B cell (primary cell): ENCODE measurements around the gene KIF21B.

Experiments
- CTCF ChIP-seq: fragments of 200-600 bp; IDR thresholded peaks from one replicate; pipeline ENCODE4 v1.8.0; 2022; ENCODE audit warnings: antibody characterized with exemption, mild to moderate bottlenecking
- EZH2 ChIP-seq: IDR thresholded peaks from 2 replicates; pipeline ENCODE4 v1.6.1; 2012; ENCODE audit warnings: borderline replicate concordance, low read depth, mild to moderate bottlenecking, moderate library complexity, low read length; ENCODE audit not compliant: insufficient read depth, poor library complexity, severe bottlenecking

GRCh38 chr1:200977071-200977754 is 46.3 kb downstream of the KIF21B start:
- TF ChIP-seq CTCF (no peak), EZH2 (no peak)
